HEK293T (cell line): ENCODE measurements around the gene ALK.

ENCODE experiments used
- ELF4 ChIP-seq: fragments of 450-650 bp; IDR thresholded peaks from 2 replicates; pipeline ENCODE4 v1.6.1; 2017; ENCODE audit warnings: antibody characterized with exemption
- FOXM1 ChIP-seq: fragments of 450-650 bp; IDR thresholded peaks from 2 replicates; pipeline ENCODE4 v1.6.1; 2017; ENCODE audit warnings: mild to moderate bottlenecking, borderline replicate concordance
- TARDBP ChIP-seq: fragments of 450-650 bp; IDR thresholded peaks from 2 replicates; pipeline ENCODE4 v1.6.1; 2016
- TF ChIP-seq, protein P1 (sequence below): fragments of 450-650 bp; IDR thresholded peaks from 2 replicates; pipeline ENCODE4 v1.6.1; 2016

DNA sequence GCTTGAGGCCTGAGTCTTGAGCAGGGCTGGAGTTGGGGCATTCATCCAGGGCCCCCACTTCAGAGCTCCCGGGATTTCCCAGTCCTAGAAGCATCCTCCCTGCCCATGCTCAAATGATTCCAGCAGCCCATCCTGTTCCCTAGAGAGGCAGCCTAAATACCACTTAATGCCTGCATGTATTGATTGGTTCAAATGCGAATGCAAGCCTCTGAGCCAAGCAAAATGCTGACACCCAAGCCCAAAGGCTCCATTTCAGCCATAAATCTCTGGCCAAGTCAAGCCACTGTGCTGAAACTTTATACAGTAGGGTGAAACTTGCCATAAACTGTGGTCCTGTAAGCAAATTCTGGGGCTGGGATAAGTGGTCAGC, 526.4 kb downstream of the ALK start:
- TF ChIP-seq FOXM1: no peak
- TF ChIP-seq TARDBP: no peak
- TF ChIP-seq, protein P1, sequence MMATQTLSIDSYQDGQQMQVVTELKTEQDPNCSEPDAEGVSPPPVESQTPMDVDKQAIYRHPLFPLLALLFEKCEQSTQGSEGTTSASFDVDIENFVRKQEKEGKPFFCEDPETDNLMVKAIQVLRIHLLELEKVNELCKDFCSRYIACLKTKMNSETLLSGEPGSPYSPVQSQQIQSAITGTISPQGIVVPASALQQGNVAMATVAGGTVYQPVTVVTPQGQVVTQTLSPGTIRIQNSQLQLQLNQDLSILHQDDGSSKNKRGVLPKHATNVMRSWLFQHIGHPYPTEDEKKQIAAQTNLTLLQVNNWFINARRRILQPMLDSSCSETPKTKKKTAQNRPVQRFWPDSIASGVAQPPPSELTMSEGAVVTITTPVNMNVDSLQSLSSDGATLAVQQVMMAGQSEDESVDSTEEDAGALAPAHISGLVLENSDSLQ: no peak
- no peak for TF ChIP-seq ELF4
